ENCODE results near the gene PLEKHA5. TPM values are rescaled to one million over a fixed set of nuclear protein-coding genes. Genes with fewer than 3 reads are reported as not detected.

The PLEKHA5 gene
- total RNA-seq, 1 experiment from 2014 or later = 6.3 TPM

DNA sequence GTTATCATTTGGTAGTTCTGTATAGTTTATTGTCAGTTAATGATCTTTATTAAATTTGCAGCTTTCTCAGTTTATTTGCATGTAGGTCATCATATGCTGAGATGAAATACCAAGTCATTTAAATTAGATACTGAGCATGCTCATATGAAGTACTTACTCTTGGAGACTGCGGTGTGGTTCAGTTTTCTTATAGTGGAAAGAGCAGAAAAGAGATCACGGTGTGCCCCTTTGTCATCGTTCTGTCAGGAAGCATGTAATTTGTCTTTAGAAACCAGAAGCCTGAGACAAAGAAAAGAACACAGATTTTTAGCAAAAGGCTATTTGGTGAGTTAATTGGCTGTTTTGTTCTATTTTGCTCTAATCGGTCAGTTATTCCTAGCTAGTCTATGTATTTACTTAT lies 75.6 kb downstream of the PLEKHA5 start:
- CTCF ChIA-PET = no interaction called here

DNA sequence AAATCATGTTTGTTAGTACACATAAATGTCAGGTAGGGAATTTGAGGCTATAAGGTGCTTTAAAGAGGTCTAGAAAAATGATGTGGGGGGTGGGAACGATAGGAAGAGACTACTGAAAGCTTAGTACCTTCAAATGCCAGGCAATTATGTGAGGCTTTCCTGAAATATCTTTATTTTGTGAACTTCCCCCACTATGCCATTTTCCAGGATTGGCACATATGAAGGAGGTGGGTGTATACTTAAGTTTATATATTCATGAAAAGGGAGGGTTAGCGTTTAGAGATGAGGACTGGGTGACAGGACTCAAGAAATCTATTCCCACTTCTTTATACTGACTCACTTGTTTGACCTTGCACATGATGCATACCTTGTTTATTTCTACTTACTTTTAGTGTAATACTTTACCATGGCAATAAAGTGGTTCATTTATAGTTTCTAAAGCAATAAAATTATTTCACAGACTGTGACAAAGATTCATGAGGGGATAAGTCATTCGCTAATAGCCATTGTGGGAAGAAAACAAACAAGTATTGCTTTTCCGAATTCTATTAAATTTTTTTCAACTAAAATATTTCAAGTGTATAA lies 77.1 kb downstream of the PLEKHA5 start:
- intact Hi-C loops (cut with micrococcal nuclease; ENCODE audit: unreplicated experiment) = no loop called here
- no peaks in the 10 kb centered on the region for H3K27me3 ChIP-seq (ENCODE audit: control insufficient read depth, insufficient read depth, low read length)
- TF ChIP-seq, protein P1, sequence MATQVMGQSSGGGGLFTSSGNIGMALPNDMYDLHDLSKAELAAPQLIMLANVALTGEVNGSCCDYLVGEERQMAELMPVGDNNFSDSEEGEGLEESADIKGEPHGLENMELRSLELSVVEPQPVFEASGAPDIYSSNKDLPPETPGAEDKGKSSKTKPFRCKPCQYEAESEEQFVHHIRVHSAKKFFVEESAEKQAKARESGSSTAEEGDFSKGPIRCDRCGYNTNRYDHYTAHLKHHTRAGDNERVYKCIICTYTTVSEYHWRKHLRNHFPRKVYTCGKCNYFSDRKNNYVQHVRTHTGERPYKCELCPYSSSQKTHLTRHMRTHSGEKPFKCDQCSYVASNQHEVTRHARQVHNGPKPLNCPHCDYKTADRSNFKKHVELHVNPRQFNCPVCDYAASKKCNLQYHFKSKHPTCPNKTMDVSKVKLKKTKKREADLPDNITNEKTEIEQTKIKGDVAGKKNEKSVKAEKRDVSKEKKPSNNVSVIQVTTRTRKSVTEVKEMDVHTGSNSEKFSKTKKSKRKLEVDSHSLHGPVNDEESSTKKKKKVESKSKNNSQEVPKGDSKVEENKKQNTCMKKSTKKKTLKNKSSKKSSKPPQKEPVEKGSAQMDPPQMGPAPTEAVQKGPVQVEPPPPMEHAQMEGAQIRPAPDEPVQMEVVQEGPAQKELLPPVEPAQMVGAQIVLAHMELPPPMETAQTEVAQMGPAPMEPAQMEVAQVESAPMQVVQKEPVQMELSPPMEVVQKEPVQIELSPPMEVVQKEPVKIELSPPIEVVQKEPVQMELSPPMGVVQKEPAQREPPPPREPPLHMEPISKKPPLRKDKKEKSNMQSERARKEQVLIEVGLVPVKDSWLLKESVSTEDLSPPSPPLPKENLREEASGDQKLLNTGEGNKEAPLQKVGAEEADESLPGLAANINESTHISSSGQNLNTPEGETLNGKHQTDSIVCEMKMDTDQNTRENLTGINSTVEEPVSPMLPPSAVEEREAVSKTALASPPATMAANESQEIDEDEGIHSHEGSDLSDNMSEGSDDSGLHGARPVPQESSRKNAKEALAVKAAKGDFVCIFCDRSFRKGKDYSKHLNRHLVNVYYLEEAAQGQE (IDR thresholded peaks at IDR 0.05; ENCODE audit: insufficient read depth in 1 of 2, low read depth in 2 of 2, low read length in 1 of 2) = no peak
- TF ChIP-seq SIN3A (IDR thresholded peaks at IDR 0.05; ENCODE audit: borderline replicate concordance, insufficient read depth, low read depth, low read length) (no peak), TCF7L2 (IDR thresholded peaks at IDR 0.05; ENCODE audit: low read depth, low read length) (no peak), POLR2AphosphoS5 (IDR thresholded peaks at IDR 0.05; ENCODE audit: low read depth, low read length) (no peak)
- TF ChIP-seq, protein P2, sequence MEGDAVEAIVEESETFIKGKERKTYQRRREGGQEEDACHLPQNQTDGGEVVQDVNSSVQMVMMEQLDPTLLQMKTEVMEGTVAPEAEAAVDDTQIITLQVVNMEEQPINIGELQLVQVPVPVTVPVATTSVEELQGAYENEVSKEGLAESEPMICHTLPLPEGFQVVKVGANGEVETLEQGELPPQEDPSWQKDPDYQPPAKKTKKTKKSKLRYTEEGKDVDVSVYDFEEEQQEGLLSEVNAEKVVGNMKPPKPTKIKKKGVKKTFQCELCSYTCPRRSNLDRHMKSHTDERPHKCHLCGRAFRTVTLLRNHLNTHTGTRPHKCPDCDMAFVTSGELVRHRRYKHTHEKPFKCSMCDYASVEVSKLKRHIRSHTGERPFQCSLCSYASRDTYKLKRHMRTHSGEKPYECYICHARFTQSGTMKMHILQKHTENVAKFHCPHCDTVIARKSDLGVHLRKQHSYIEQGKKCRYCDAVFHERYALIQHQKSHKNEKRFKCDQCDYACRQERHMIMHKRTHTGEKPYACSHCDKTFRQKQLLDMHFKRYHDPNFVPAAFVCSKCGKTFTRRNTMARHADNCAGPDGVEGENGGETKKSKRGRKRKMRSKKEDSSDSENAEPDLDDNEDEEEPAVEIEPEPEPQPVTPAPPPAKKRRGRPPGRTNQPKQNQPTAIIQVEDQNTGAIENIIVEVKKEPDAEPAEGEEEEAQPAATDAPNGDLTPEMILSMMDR (IDR thresholded peaks at IDR 0.05) = no peak
- no peak overlapping the region for H3K27ac ChIP-seq (ENCODE audit: low read length)
- BruUV-seq (replicated peaks) = no TSS peak
- CTCF ChIA-PET = no interaction called here
- in situ Hi-C loops (cut with HindIII; ENCODE audit: low pct_unique_long_range_greater_than_20kb, low sequenced_read_pairs) = no loop called here
- no peaks in the 10 kb centered on the region for H3K4me1 ChIP-seq (ENCODE audit: control insufficient read depth, insufficient read depth, low read length)
- no peak overlapping the region for H3K4me3 ChIP-seq (ENCODE audit: low read depth in 2 of 2, low read length in 2 of 2)
- DNase-seq (ENCODE audit: low read depth, low spot score) (no peak), ATAC-seq (no peak)
- POLR2A ChIA-PET = no interaction called here
- H3K36me3 ChIP-seq (ENCODE audit: control insufficient read depth, insufficient read depth, low read length) = no peaks in the 10 kb centered on the region
- H3K9me3 ChIP-seq (ENCODE audit: control insufficient read depth, insufficient read depth, low read depth, low read length) = no peaks in the 10 kb centered on the region

More for the DNA sequence above, 75.6 kb downstream of the PLEKHA5 start:
- TF ChIP-seq SIN3A (IDR thresholded peaks at IDR 0.05; ENCODE audit: borderline replicate concordance, insufficient read depth, low read depth, low read length) = no peak
- TF ChIP-seq, protein P2 (IDR thresholded peaks at IDR 0.05) = no peak
- TF ChIP-seq TCF7L2 (IDR thresholded peaks at IDR 0.05; ENCODE audit: low read depth, low read length) = no peak
- TF ChIP-seq, protein P1 (IDR thresholded peaks at IDR 0.05; ENCODE audit: insufficient read depth in 1 of 2, low read depth in 2 of 2, low read length in 1 of 2) = no peak
- no peak for TF ChIP-seq POLR2AphosphoS5 (IDR thresholded peaks at IDR 0.05; ENCODE audit: low read depth, low read length)
- no peak overlapping the region for H3K27ac ChIP-seq (ENCODE audit: low read length)
- intact Hi-C loops (cut with micrococcal nuclease; ENCODE audit: unreplicated experiment) = no loop called here
- ATAC-seq (no peak), DNase-seq (ENCODE audit: low read depth, low spot score) (no peak)
- H3K36me3 ChIP-seq (ENCODE audit: control insufficient read depth, insufficient read depth, low read length) = no peaks in the 10 kb centered on the region
- POLR2A ChIA-PET = no interaction called here
- in situ Hi-C loops (cut with HindIII; ENCODE audit: low pct_unique_long_range_greater_than_20kb, low sequenced_read_pairs) = no loop called here
- no TSS peak for BruUV-seq (replicated peaks)
- H3K4me3 ChIP-seq (ENCODE audit: low read depth in 2 of 2, low read length in 2 of 2) = no peak overlapping the region
- H3K27me3 ChIP-seq (ENCODE audit: control insufficient read depth, insufficient read depth, low read length) = no peaks in the 10 kb centered on the region
- no peaks in the 10 kb centered on the region for H3K4me1 ChIP-seq (ENCODE audit: control insufficient read depth, insufficient read depth, low read length)
- H3K9me3 ChIP-seq (ENCODE audit: control insufficient read depth, insufficient read depth, low read depth, low read length) = no peaks in the 10 kb centered on the region
